GM23338 (cell line): ENCODE measurements around the gene KDM6B. TPM values are rescaled to one million over a fixed set of nuclear protein-coding genes. Genes with fewer than 3 reads are reported as not detected.

Experiments
- ATAC-seq: fragments of 200-7000 bp; cut with Tn5 transposase; 3 replicates; pipeline ENCODE4 v1.9.1; 2020
- DNase-seq: peaks from one replicate; pipeline ENCODE4 v3.0.0-alpha.2; 2015; ENCODE audit warnings: low spot score
- H2AFZ ChIP-seq: fragments of 200-600 bp; sonication (generic); 2 replicates; pipeline ENCODE4 v1.8.0; 2016; ENCODE audit warnings: antibody characterized with exemption, mild to moderate bottlenecking, moderate library complexity
- H3F3A ChIP-seq: fragments of 200-600 bp; sonication (generic); replicated peaks from 2 replicates; pipeline ENCODE4 v1.8.0; 2017; ENCODE audit warnings: antibody characterized with exemption, mixed run types, low read depth
- H3K27ac ChIP-seq: fragments of 200-600 bp; sonication (generic); 2 replicates; pipeline ENCODE4 v1.6.1; 2016; ENCODE audit warnings: low read depth
- H3K27me3 ChIP-seq: fragments of 200-600 bp; sonication (generic); 2 replicates; pipeline ENCODE4 v1.8.0; 2016; ENCODE audit warnings: mild to moderate bottlenecking, mixed run types, moderate library complexity; ENCODE audit not compliant: insufficient read depth
- H3K36me3 ChIP-seq: fragments of 200-600 bp; sonication (generic); 2 replicates; pipeline ENCODE4 v1.8.0; 2016; ENCODE audit warnings: mild to moderate bottlenecking; ENCODE audit not compliant: insufficient read depth
- H3K4me1 ChIP-seq: fragments of 200-600 bp; sonication (generic); 2 replicates; pipeline ENCODE4 v1.8.0; 2016; ENCODE audit warnings: mild to moderate bottlenecking, moderate library complexity; ENCODE audit not compliant: insufficient read depth
- H3K4me2 ChIP-seq: fragments of 200-600 bp; sonication (generic); 2 replicates; pipeline ENCODE4 v1.7.1; 2017; ENCODE audit warnings: mixed run types
- H3K4me3 ChIP-seq: fragments of 200-600 bp; sonication (generic); 2 replicates; pipeline ENCODE4 v1.6.1; 2016; ENCODE audit warnings: mixed run types
- H3K79me2 ChIP-seq: fragments of 200-600 bp; sonication (generic); replicated peaks from 2 replicates; pipeline ENCODE4 v1.8.0; 2017; ENCODE audit warnings: mild to moderate bottlenecking; ENCODE audit not compliant: insufficient read depth
- H3K9me2 ChIP-seq: fragments of 200-600 bp; sonication (generic); 2 replicates; pipeline ENCODE4 v1.8.0; 2017; ENCODE audit not compliant: insufficient read depth
- H4K20me1 ChIP-seq: fragments of 200-600 bp; sonication (generic); replicated peaks from 2 replicates; pipeline ENCODE4 v1.8.0; 2017; ENCODE audit warnings: mild to moderate bottlenecking; ENCODE audit not compliant: insufficient read depth
- H3K27ac Mint-ChIP-seq: 2 replicates; pipeline ENCODE4 v1.8.0; 2020; ENCODE audit warnings: inconsistent platforms, mild to moderate bottlenecking, moderate library complexity, mixed read lengths
- H3K27me3 Mint-ChIP-seq: 3 replicates; pipeline ENCODE4 v1.8.0; 2022; ENCODE audit warnings: low read depth, mild to moderate bottlenecking, moderate library complexity, mixed read lengths, inconsistent platforms; ENCODE audit not compliant: insufficient read depth, poor library complexity
- H3K36me3 Mint-ChIP-seq: 3 replicates; pipeline ENCODE4 v1.8.0; 2021; ENCODE audit warnings: low read depth, mild to moderate bottlenecking, inconsistent platforms, moderate library complexity, mixed read lengths
- H3K4me1 Mint-ChIP-seq: 3 replicates; pipeline ENCODE4 v1.8.0; 2020; ENCODE audit warnings: mild to moderate bottlenecking, inconsistent platforms, mixed read lengths
- H3K4me3 Mint-ChIP-seq: 3 replicates; pipeline ENCODE4 v1.8.0; 2021; ENCODE audit warnings: moderate library complexity, mild to moderate bottlenecking, inconsistent platforms, mixed read lengths
- H3K9me3 Mint-ChIP-seq: 3 replicates; pipeline ENCODE4 v1.8.0; 2020; ENCODE audit warnings: moderate library complexity, mild to moderate bottlenecking, inconsistent platforms, mixed read lengths
- CREB1 ChIP-seq: fragments of 250-450 bp; sonication (Bioruptor Pico); IDR thresholded peaks from 2 replicates; pipeline ENCODE4 v1.5.0; 2020; ENCODE audit warnings: low read depth, mild to moderate bottlenecking, moderate library complexity
- CTCF ChIP-seq, 2 experiments: fragments of 200-600 bp in 1 of 2; sonication (generic) in 1 of 2; conservative IDR thresholded peaks; 2 replicates each; pipeline versions ENCODE4 v1.5.1 to v1.6.1; 2016 to 2017; ENCODE audit warnings: antibody characterized with exemption in 2 of 2, low read depth in 2 of 2, mild to moderate bottlenecking in 2 of 2, moderate library complexity in 1 of 2
- ETS1 ChIP-seq: IDR thresholded peaks from 2 replicates; pipeline ENCODE4 v1.6.1; 2016; ENCODE audit warnings: antibody characterized with exemption
- EZH2 ChIP-seq: fragments of 200-600 bp; sonication (generic); IDR thresholded peaks from one replicate; pipeline ENCODE4 v1.8.0; 2017; ENCODE audit warnings: antibody characterized with exemption, mild to moderate bottlenecking, low read depth; ENCODE audit not compliant: unreplicated experiment
- EZH2phosphoT487 ChIP-seq: fragments of 200-600 bp; sonication (generic); IDR thresholded peaks from one replicate; pipeline ENCODE4 v1.8.1; 2018; ENCODE audit warnings: antibody characterized with exemption; ENCODE audit not compliant: unreplicated experiment
- JUNB ChIP-seq: IDR thresholded peaks from one replicate; pipeline ENCODE4 v1.6.1; 2016; ENCODE audit warnings: antibody characterized with exemption; ENCODE audit not compliant: unreplicated experiment
- NANOG ChIP-seq: IDR thresholded peaks from 2 replicates; pipeline ENCODE4 v1.6.1; 2016; ENCODE audit warnings: antibody characterized with exemption, borderline replicate concordance
- POLR2AphosphoS5 ChIP-seq: IDR thresholded peaks from 2 replicates; pipeline ENCODE4 v1.6.1; 2016; ENCODE audit warnings: antibody characterized with exemption, low read depth
- REST ChIP-seq: IDR thresholded peaks from one replicate; pipeline ENCODE4 v1.6.1; 2018; ENCODE audit warnings: antibody characterized with exemption; ENCODE audit not compliant: unreplicated experiment
- STAT1 ChIP-seq: IDR thresholded peaks from one replicate; pipeline ENCODE4 v1.6.1; 2016; ENCODE audit warnings: antibody characterized with exemption; ENCODE audit not compliant: unreplicated experiment
- ZNF114 ChIP-seq: fragments of 250-450 bp; sonication (Bioruptor Pico); IDR thresholded peaks from 2 replicates; pipeline ENCODE4 v1.5.0; 2020; ENCODE audit warnings: mild to moderate bottlenecking, moderate library complexity
- ZNF331 ChIP-seq: fragments of 250-450 bp; sonication (Bioruptor Pico); IDR thresholded peaks from 2 replicates; pipeline ENCODE4 v1.5.0; 2020; ENCODE audit warnings: low read depth, mild to moderate bottlenecking, moderate library complexity
- ZNF462 ChIP-seq: fragments of 250-450 bp; sonication (Bioruptor Pico); IDR thresholded peaks from 2 replicates; pipeline ENCODE4 v1.5.0; 2020; ENCODE audit warnings: mild to moderate bottlenecking, moderate library complexity
- polyA plus RNA-seq: library from polyadenylated mRNA; unstranded; fragments of >200 nt; fragmentation: Nextera tagmentation; extraction: Ambion mirVana; gene quantifications from 2 replicates; pipeline ENCODE4 v1.2.1, GENCODE V29; 2016
- total RNA-seq: library from RNA; depleted of rRNA; stranded (reverse); fragments of >200 nt; shearing (Covaris generic); gene quantifications from 2 replicates; pipeline ENCODE4 v1.2.3, GENCODE V29; 2014

Gene KDM6B
- total and polyA plus RNA-seq, 2 experiments from 2014 or later: 1.1 to 1.4 TPM

- peak; percentile 48 for DNase-seq
- H3K4me1 Mint-ChIP-seq: peaks cover 28% of the 10 kb centered on the region
- Histone ChIP-seq H3K79me2 (no peaks in the 10 kb centered on the region), H2AFZ (no peak overlapping the region; the same call in 1 of the 2 replicates), H3K4me3 (peak overlapping the region; percentile 95), H3K27ac (no peak overlapping the region), H3F3A (peaks cover 22% of the 10 kb centered on the region; the same call in 1 of the 2 replicates), H3K27me3 (peaks cover 72% of the 10 kb centered on the region), H3K4me1 (peaks cover 23% of the 10 kb centered on the region), H4K20me1 (no peaks in the 10 kb centered on the region; the same call in 1 of the 2 replicates), H3K4me2 (peak overlapping the region; percentile 100), H3K9me2 (no peaks in the 10 kb centered on the region), H3K36me3 (no peaks in the 10 kb centered on the region)
- H3K27ac Mint-ChIP-seq: peak overlapping the region; percentile 94; the same call in 1 of the 2 replicates
- ATAC-seq: no peak; the same call in 2 of the 3 replicates
- H3K27me3 Mint-ChIP-seq: peaks cover 58% of the 10 kb centered on the region
- no peak for TF ChIP-seq ETS1
- no peak for TF ChIP-seq CTCF (conservative IDR thresholded peaks at IDR 0.05; ENCODE audit: low read depth in 2 of 2)
- no peak for TF ChIP-seq EZH2
- no peak for TF ChIP-seq EZH2phosphoT487
- no peak for TF ChIP-seq ZNF331
- no peak for TF ChIP-seq ZNF462 (CRISPR knock-in tag)
- TF ChIP-seq NANOG: no peak
- no peak for TF ChIP-seq CREB1 (CRISPR knock-in tag)
- TF ChIP-seq JUNB: no peak
- no peak for TF ChIP-seq ZNF114
- no peak for TF ChIP-seq STAT1
- TF ChIP-seq REST: no peak
- TF ChIP-seq POLR2AphosphoS5: no peak
- no peaks in the 10 kb centered on the region for H3K36me3 Mint-ChIP-seq
- no peaks in the 10 kb centered on the region; the same call in 2 of the 3 replicates for H3K9me3 Mint-ChIP-seq
- peak overlapping the region; percentile 93 for H3K4me3 Mint-ChIP-seq
These were observed 532 bp downstream of the KDM6B start for GRCh38 chr17:7834542-7834956.
